22Rv1 (cell line): Measurements from ENCODE around the gene SACM1L.
"Not testable (repeated sequence)": the region's sequence is repeated elsewhere in the genome, so short reads cannot be mapped to it uniquely, and the experiment has no call there.

ENCODE experiments used
- H3K27ac ChIP-seq: fragments of 450-650 bp; 2 replicates; pipeline ENCODE4 v1.5.1; 2017
- ZFX ChIP-seq: fragments of 450-650 bp; IDR thresholded peaks from 2 replicates; pipeline ENCODE4 v1.6.1; 2017; ENCODE audit warnings: antibody characterized with exemption, borderline replicate concordance
- TF ChIP-seq, protein P1 (sequence below): fragments of 450-650 bp; IDR thresholded peaks from 2 replicates; pipeline ENCODE4 v1.5.1; 2017; ENCODE audit warnings: mild to moderate bottlenecking

Gene SACM1L

DNA sequence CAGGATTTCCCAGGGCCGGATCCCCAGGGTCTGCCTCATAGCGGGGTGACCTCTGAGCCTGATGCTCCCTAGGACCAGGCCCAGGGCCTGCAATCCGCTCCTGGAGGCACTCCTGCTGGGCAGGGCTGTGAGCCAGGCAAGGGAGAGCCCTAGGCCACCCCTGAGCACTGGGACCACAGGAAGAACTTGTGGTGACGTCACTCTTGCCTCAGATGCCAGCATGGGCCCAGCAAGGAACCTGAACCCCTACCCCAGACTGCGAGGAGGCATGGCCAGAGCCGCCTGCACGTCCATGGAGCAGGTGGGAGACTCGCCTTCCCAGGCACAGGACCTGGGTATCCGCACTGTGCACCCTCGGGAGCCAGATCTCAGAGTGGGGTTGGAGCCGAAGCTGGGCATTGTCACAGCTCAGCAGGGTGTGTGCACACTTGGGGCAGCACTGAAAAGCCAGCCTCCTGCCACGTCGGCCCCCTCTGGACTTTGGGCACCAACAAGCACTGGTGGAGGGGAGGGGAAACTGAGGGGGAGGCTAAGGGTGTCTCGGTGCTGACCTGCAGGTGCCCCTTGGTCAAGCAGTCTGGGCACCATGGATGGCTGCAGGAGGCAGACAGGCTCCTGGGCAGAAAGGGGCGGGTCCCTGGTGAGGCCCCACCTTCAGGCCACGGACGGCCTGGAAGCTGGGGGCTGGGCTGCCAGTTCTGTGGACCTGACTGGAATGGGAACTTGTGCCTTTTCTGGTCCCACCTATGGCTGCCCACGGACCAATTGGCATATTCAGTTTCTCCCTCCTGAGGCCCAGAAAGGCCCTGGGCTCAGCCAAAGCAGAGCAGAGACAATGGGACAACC, 57.8 kb downstream of the SACM1L start:
- no peak overlapping the region for H3K27ac ChIP-seq
- TF ChIP-seq, protein P1, sequence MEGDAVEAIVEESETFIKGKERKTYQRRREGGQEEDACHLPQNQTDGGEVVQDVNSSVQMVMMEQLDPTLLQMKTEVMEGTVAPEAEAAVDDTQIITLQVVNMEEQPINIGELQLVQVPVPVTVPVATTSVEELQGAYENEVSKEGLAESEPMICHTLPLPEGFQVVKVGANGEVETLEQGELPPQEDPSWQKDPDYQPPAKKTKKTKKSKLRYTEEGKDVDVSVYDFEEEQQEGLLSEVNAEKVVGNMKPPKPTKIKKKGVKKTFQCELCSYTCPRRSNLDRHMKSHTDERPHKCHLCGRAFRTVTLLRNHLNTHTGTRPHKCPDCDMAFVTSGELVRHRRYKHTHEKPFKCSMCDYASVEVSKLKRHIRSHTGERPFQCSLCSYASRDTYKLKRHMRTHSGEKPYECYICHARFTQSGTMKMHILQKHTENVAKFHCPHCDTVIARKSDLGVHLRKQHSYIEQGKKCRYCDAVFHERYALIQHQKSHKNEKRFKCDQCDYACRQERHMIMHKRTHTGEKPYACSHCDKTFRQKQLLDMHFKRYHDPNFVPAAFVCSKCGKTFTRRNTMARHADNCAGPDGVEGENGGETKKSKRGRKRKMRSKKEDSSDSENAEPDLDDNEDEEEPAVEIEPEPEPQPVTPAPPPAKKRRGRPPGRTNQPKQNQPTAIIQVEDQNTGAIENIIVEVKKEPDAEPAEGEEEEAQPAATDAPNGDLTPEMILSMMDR, result no peak
- no peak for TF ChIP-seq ZFX

GRCh38 chr3:45748068-45748467, 58.9 kb downstream of the SACM1L start:
- TF ChIP-seq ZFX, result no peak
- TF ChIP-seq, protein P1, result no peak
- no peak overlapping the region for H3K27ac ChIP-seq

DNA sequence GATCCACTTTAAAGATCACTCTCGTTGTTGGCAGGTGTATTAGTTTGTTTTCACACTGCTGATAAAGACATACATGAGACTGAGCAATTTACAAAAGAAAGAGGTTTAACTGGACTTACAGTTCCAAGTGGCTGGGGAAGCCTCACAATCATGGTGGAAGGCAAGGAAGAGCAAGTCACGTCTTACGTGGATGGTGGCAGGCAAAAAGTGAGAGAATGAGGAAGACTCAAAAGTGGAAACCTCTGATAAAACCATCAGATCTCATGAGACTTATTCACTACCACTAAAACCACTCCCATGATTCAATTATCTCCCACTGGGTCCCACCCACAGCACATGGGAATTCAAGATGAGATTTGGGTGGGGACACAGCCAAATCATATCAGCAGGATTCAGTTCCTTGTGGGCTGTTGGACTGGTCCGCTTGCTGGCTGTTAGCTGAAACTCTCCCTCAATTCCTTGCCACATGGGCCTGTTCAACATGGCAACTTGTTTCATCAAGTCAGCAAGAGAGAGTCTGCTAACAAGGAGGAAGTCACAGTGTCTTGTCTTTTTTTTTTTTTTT, 59.9 kb downstream of the SACM1L start:
- H3K27ac ChIP-seq, result not testable (repeated sequence)

DNA sequence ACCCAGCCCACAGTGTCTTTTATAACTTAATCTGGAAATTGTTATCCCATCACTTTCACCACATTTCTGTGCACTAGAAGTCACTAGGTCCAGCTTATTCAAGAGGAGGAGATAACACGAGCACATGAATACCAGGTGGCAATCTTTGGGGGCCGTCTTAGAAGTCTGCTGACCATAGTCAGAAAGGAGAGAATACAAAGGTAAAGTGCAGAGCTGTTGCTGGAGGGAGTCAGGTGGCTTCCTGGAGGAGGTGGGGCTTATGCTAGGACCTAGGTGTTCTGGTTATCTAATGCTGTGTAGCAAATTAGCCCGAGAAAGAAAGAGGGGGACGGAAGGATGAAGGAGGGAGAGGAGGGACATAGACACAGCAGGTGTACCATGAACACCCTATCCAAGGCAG, 60.7 kb downstream of the SACM1L start:
- no peak for TF ChIP-seq ZFX
- TF ChIP-seq, protein P1, result no peak
- no peak overlapping the region for H3K27ac ChIP-seq

- no peak for TF ChIP-seq ZFX
- TF ChIP-seq, protein P1, result no peak
- H3K27ac ChIP-seq, result no peak overlapping the region
Measured at GRCh38 chr3:45751537-45752242, 62.5 kb downstream of the SACM1L start.

- TF ChIP-seq, protein P1, result no peak
- TF ChIP-seq ZFX, result no peak
- H3K27ac ChIP-seq, result no peak overlapping the region
Measured at GRCh38 chr3:45753095-45753494, 63.9 kb downstream of the SACM1L start.

- H3K27ac ChIP-seq, result no peak overlapping the region
- no peak for TF ChIP-seq ZFX
- TF ChIP-seq, protein P1, result no peak
Measured at GRCh38 chr3:45754461-45754860, 65.3 kb downstream of the SACM1L start.
